GM12872 (cell line): ENCODE measurements around the gene KCNIP3.

Experiments used
- TF ChIP-seq, protein P1 (sequence below): IDR thresholded peaks from 3 replicates; pipeline ENCODE4 v1.5.1; 2011; ENCODE audit warnings: low read depth, mild to moderate bottlenecking, low read length, moderate library complexity; ENCODE audit not compliant: insufficient read depth

Gene KCNIP3

DNA sequence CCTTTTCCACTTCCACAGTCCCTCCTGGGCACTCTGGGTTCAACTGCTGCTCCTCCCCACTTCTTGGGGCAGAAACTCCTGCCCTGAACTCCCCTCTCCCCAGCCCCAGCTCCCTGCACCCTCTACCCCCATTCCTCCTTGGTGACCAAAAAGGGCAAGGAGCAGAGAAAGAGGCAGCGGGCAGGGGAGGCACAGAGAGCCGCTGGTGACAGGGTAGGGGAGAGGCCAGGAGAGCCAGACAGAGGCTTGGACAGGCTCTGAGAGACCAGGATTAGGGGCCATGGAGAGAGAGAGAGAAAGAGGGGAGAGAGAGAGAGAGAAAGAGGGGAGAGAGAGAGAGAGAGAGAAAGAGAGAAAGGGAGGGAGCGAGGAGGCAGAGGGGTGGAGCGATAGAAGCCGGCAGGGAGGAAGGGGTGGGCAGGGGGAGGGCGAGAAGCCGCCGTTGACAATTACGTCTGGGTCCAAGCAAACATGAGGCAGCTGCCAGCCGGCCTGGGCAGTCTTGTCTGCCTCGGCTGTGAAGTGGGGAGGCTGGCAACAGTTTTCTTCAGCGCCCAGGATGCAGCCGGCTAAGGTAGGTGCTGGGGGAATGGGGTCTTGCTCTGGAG lies at the start of gene KCNIP3:
Gene KCNIP3, plus strand, starts transcription at position 468 of the 608 bp plus-strand sequence. Its CDS starts 92 bp downstream, at position 560.
- TF ChIP-seq, protein P1, sequence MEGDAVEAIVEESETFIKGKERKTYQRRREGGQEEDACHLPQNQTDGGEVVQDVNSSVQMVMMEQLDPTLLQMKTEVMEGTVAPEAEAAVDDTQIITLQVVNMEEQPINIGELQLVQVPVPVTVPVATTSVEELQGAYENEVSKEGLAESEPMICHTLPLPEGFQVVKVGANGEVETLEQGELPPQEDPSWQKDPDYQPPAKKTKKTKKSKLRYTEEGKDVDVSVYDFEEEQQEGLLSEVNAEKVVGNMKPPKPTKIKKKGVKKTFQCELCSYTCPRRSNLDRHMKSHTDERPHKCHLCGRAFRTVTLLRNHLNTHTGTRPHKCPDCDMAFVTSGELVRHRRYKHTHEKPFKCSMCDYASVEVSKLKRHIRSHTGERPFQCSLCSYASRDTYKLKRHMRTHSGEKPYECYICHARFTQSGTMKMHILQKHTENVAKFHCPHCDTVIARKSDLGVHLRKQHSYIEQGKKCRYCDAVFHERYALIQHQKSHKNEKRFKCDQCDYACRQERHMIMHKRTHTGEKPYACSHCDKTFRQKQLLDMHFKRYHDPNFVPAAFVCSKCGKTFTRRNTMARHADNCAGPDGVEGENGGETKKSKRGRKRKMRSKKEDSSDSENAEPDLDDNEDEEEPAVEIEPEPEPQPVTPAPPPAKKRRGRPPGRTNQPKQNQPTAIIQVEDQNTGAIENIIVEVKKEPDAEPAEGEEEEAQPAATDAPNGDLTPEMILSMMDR: no peak

GRCh38 chr2:95258271-95258670 lies 38.9 kb upstream of the KCNIP3 start:
- TF ChIP-seq, protein P1: no peak

DNA sequence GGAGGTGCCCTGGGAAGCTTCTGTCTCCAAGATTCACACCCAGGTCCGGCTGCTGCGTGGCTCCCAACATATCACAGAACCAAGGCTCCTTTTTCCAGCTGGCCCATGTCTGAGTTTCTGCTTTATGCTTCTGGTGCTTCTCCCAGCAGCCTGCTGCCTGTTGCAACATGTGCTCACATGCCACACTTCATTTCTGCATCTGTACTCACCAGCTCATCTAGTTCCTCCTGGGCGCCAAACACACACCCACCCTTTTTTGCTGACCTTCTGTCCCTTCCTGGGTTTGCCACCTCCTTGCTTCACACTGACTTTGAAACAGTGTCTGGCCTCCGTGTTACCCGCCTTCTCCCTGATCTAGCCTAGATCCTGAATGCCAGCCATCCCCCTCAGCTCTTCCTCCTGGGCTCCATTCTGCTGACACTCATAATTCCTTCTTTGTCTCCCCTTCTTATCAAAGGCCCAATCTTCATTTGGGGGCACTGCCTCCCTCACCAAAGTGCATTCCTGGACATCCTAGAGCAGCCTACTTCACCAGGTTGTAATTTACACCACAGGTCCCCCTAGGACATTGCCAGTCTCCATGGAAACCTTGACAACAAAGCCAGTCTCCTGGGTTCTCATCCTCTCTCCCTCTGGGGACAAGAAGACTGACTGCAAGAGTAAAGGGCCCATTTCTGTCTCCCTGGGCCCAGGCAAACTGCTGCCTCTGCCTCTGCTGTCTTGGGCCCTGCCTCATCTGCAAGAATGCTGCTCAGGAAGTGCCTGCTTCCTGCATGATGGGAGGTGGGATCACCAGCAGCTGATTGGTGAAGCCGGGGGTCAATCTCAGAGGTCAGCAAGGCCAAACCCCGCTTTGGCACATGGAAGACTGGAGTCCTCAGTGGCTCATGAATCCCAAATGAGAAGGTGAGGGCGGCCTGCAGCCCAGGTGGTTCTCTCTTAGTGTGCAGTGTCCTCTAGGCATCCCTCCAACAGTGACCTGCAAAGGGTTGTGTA lies 36.8 kb upstream of the KCNIP3 start:
- TF ChIP-seq, protein P1: no peak

- TF ChIP-seq, protein P1: no peak
These were observed 35.5 kb upstream of the KCNIP3 start for GRCh38 chr2:95261602-95262001.

DNA sequence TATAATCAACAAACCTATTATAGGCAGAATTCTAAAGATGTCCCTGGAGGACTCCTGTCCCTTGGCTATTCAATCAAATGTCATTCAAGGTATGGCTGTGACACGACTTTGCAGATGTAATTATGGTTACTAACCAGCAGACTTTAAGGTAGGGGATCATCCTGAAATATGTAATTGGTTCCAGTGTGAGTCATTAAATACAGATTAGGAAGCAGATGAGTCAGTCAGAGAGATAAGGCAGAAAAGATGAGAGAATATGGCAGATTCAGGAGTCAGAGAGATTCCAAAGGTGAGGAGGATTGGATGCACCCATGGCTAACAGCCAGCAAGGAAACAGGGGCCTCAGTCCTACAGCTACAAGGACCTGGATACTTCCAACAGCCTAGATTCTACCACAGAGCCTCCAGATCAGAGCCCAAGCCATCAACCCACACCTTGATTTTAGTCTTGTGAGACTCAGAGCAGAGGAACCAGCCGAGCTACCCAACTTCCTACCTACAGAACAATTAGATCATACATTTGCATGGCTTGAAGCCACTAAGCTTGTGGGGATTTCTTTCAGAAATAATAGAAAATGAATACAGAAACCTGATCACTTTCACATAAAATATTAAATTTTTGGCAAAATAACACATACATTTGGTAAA lies 34.1 kb upstream of the KCNIP3 start:
- TF ChIP-seq, protein P1: no peak

DNA sequence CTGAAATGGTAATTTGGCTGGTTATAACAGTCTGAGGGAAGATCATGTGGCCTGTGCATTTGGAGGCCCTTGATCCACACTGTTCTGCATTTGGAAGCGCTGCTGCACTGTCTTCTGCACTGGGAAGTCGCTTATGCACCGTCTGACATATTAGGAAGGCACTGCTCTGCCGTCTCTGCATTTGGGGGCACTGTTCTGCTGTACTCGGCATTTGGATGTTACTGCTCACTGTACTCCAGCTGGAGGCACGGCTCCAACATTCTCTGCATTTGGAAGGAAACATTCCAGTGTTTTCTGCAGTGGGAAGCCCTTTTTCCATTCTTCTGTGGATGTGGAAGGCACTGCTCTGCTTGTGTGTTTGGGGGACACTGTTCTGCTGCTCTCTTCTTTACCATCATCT lies 32.5 kb upstream of the KCNIP3 start:
- TF ChIP-seq, protein P1: no peak

DNA sequence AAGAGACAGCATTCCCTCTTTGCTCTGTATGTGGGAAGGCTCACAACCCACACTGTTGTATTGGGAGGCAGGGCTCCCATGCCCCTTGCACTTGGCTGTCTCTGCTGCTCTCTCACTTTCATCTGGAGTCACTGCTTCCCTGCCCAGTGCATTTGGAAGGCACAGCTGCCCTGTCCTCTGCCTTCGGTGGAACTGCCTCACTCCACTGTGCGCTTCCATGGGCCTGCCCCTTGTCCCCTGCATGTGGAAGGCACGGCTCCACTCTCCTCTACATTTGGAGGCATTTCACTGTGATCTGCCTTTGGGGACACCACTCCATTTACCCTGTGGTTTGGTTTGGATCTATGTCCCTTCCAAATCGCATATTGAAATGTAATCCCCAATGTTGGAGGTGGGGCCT lies 32.0 kb upstream of the KCNIP3 start:
- TF ChIP-seq, protein P1: no peak
